GM18511 (cell line): ENCODE results near the gene TNS3.
"Not testable (repeated sequence)": the region's sequence is repeated elsewhere in the genome, so short reads cannot be mapped to it uniquely, and the experiment has no call there.

Experiments used
- ATAC-seq: cut with Tn5 transposase; IDR thresholded peaks from one replicate; pipeline ENCODE4 v1.9.1; 2021; ENCODE audit warnings: mild to moderate bottlenecking, moderate library complexity; ENCODE audit not compliant: unreplicated experiment

TNS3 gene

DNA sequence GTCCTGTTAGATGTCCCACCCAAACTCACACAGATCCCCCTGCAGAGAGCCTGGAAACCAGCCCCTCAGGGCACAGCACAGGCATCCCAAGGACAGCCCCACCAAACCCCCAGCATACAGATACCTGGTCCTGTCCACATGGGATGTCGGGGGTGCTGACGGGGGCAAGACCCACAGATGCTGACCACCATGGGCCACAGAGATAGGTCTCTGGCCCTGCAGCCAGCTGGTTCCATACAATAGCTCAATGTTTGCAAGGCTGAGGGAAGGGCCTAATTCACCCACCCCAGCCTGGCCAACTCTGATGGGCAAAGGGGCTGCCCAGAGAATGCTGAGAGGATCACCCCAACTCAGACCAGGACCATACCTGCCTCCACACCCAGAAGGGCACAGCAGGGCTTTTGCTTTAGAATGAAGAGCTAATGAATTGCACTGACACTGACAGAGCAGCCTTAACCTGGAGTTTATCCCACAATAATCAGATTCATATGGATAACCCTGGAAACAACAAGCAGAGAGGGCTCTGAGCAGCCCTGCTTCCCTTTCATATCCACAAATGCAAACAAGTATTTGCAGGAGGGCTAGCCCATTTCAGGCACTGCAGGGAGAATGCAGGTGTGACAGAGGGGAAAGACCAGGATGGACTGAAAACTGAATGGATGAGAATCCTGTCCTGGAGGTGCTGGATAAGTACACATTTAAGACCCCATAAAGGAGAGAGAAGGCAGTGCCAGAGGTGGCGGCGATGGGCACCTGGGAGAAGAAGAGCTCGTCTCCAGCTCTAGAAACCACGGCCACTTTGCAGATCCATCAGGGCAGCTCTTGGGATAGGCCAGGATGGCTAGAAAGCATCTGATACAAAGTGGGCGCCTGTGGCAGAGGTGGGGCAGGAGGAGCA is 126.7 kb downstream of the TNS3 start:
- ATAC-seq: no peak

DNA sequence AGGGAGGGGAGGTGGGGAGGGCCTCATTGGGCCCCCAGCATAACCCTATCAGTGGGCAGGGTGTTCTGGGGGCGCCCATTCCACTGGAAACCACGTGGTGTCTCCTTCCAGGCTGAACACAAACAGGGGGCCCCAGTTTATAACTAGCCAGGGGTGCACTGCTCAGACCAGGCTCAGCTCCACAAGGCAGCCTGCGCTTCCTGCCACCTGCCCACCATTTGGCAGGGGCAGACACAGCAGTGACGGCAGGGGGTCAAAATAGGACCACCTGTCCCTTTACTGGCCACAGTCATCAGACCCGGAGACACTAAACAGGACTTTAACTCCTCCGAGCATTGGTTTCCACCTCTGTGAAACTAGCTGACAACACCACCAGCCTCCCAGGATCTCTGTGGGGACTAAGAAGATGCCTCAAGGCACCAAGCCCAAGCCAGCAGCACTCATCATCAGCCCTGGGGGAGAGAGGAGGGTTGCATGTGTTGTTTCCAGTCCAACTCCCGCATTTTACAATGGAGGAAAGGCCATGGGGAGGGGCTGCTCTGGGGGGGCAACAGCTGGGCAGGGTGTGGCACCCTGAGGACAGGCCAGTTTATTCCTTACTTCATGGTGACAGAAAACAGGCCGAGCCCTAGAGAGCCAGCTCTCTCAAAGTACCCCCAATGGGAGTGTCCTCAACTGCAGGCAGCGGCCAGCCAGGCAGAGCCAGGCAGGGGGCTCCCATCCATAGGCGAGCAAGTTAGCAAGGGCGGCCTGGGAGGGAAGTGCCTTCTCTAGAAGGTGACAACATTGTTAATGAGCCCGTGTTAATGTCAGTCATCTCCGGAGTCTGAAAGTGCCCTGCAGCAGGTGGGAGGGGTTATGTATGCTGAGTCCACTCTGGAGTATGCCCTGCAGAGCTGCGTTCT is 127.6 kb downstream of the TNS3 start:
- no peak for ATAC-seq

DNA sequence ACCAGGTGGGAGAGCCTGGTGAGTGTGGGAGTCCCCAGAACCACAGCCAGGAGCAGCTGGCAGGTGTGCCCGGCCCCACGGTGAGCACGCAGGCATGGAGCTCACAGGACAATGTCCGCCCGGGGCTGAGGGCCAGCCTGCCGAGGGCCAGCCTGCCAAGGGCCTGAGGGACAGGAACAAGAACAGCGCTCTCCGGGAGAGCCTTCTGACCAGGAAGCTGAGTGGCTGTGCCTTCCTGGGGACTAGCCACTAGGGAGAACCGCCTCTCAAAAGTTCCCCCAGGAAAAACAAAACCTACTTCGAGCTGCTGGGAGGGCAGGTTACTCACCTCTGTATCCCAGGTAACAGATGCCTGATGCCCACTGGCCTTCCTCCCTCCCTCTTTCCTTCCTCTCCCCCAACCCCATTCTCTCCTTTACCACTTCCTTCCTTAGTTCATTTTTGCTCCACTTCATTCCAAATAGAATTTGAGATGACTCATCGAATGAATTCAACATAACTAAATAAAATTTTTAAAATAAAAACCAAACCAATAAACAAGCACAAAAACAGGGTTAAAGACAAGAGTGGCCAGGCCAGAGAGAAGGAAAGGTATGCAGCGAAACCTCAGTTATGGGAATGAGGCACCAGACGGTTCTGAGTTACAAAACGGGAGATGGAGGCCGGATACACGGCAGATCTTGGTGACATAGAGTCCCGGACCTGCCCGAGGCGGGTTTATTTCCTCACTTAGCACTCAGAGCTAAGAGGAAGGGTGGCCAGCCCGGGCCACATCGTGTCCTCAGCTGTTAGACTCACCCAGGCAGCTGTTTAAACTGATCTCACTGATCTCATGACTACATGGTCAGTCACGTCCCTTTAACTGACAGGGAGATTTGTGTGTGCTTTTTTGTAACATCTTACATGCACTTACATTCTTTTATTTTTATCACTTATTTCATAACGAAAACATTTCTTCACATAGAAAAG is 128.5 kb downstream of the TNS3 start:
- ATAC-seq: no peak

DNA sequence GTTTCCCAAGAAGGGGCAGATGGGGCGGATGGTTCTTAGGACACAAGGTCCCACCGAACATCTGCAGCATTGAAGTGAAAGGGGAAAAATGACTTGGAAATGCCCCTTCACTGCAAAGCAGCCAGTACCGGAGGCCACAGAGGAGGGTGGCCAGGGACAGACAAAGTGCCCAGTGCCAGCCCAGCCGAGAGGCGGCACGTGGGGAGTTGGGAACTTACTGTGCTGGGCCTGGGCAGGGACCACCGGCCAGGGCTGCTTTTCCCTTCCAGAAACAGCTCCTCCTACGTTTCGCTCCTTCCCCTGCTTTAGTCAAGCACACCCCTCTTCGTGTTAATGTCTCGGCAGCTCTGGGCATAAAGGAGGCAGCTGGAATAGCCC is 129.2 kb downstream of the TNS3 start:
- no peak for ATAC-seq

DNA sequence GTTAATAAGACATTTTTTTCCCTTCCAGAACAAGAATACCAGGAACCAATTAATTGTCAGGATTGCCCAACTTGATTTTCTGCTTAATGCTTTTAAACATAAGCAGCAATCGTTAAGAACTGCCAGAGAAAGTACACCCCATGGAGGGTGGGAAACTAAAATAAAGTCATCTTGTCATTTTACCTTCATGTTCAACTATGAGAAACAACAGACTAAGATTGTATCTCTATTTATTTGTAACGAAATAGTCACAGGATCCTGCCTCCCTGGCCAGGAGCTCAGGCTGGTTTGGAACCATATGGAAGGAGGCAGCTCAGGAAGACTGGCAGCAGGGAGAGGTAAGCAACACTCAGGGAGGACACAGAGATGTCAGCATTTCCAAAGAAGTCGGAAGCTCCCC is 129.6 kb downstream of the TNS3 start:
- ATAC-seq: no peak

DNA sequence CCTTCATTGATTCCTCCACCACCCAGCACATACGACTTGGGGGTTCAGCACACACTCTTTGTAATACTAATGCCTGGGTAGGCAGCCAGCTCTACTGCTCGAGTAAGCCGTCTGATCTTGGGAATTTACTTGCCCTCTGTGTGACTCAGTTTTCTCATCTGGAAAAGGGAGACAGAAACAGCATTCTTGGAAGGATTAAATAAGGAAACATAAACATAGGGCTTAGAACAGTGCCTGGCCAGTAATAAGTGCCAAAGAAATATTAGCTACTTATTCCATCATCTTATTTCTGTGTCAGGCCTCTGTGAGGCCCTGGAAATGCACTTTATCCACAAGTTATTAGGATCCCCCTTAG is 130.1 kb downstream of the TNS3 start:
- ATAC-seq: no peak

DNA sequence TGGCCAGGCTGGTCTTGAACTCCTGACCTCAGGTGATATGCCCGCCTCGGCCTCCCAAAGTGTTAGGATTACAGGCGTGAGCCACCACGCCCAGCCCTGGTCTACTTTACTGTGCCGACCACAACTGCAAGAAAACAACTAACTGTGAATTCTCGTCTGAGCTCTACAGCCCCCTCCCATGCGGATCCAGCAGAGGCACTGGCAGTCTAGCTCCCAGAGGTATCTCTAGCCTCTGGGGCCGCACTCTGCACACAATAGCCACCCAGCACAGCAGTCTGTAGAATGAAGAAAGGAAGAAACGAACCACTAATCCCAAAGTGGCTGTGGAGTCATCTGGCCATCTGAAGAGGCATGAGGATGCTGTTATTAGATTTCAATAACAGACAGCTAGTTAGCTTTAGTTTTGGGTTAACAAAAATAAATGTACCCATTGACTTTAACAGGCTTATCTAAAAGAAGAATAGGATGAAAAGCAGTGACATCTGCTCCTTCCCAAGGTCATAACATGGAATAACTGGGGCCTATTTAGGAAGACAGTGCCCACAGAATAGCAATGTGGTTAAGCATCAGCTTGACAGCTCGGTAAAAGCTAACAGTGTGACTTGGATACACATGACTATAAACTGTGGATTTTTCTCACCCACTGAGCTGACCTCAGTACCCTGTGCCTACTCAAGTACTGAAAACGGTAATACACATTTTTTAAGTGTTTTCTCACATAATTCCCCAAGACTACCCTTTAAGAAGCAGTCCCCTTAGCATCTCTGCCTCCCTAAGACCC is 131.9 kb downstream of the TNS3 start:
- no peak for ATAC-seq

DNA sequence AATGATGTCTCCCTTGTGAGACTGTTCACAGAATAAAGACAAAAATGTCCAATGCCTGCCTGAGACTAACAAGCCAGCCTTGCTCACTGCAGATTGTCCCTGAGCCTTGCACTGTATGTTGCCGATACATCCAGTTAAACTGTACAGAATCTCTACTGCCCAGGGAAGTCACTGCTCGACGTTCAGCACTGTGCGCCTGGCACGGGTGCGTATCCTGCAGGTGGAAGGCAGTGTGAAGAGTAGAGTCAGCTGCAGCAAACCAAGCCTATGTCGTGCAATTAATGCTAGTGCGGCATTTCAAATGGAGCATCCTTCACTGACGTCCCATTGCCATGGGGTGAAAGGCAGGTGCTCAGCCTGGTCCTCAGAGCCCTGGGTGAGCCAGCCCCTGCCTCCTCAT is 132.9 kb downstream of the TNS3 start:
- ATAC-seq: no peak

DNA sequence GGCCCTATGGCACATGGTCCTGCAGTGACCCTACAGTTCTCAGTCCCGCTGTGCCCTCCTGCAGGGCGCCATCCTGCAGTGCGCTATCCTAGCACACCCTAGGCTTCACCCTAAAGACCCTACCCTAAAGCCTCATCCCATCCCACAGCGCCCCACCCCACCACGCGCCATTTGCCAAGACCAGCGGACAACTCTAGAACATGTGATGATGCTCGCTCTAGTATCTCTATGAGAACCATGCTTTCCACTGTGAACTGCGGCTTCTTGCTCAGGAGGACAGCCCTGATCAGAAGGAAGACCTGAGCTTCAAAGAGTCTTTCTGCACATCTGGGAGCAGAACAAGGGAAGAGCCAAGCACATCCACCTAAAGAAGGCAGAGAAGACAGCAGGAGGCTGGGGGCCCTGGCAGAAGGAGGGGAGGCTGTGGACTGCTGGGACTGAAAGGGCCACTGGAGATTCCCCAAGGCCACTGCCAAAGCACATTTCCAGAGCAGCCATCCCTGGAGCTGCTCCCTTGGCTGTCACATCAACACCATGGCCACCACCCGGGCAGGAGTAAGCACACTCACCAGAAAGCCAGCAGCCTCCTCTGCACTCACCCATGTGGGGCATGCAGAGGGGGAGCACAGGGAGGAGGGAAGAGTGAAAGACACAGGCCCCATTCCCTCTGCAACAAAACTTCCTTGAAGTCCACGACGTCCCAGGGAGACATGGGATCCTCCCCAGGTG is 134.1 kb downstream of the TNS3 start:
- ATAC-seq: no peak

DNA sequence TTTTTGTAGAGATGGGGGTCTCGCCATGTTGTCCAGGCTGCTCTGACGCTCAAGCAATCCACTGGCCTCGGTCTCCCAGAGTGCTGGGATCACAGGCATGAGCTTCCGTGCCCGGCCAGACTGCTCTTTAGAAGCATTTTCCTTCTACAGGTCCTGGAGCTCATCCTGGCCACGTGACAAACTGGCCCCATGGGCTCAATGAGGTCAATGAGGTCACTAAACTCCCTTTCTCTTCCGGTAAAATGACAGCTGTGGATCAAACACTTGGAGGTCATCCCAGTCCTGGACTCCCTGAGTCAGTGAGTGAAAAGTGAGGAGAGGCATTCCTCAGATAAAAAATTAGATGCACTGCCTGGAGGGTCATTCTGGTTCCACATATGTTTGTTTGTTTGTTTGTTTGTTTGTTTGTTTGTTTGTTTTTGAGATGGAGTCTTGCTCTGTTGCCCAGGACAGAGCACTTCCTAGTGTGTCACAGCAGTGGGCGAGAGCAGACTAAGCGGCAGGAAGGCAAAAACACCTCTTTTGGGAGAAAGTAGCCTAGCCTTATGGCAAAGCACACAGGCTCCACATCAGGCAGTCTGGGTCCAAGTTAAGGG is 134.9 kb downstream of the TNS3 start:
- ATAC-seq: no peak

DNA sequence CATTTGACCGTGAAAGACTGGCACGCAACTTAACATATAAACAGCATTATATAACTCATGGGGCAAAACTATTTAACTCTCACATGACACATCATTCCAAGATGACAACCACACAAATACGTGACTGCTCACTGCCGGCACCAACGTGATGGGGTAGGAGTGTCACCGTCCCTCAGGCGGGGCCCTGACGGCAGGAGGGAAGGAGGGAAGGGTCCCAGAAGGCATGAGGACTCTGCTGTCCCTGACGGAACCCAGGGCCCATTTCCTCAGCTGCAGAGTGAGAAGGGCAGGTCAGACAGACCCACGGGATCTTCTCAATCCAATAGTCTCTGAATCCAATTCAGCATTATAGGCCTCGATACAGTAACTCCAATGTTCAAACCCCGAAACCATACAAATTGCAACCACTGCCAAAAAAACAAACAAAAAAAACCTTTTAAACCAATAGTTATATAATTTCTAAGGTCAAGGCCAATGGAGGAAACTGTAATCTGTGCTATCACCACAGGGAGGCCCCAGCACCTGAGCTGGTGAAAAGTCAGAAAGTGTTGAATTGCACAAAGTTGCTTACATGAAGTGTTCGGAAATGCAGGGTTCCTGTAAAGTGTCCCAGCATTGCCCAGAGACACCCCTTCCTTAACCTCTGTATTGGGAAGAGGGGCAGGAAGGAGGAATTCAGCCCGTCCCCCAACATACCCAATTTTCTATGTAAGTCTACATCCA is 137.4 kb downstream of the TNS3 start:
- ATAC-seq: no peak

DNA sequence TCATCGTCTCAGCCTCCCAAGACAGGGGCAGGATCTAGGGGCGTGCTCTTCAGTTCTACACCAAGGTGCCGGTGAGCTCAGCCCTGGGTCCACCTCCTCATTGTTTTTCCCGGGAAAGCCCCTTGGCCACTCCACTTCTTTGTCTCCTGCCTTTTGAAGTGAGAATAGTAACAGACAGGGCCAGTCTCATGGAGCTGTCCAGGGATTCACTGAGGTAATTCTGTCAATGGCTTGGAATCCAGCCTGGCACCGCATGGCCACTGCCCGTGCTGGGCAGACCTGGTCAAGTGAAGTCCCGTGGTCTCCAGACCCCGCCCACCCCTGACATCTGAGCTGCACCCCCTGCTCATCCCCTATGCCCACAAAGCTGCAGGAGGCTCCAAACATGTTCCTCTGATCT is 138.9 kb downstream of the TNS3 start:
- ATAC-seq: no peak

DNA sequence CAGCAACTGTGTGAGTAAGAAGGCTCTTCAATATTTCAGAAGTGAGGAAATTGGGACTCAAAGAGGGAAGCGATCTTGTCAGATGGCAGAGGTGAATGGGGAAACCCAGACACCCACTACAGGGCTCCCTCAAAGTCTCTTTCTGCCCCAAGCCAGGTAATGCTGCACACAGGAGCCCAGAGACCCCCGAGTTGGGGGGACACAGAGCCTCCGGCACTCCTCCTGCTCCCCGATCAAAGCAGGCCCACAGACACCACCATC is 139.4 kb downstream of the TNS3 start:
- no peak for ATAC-seq

DNA sequence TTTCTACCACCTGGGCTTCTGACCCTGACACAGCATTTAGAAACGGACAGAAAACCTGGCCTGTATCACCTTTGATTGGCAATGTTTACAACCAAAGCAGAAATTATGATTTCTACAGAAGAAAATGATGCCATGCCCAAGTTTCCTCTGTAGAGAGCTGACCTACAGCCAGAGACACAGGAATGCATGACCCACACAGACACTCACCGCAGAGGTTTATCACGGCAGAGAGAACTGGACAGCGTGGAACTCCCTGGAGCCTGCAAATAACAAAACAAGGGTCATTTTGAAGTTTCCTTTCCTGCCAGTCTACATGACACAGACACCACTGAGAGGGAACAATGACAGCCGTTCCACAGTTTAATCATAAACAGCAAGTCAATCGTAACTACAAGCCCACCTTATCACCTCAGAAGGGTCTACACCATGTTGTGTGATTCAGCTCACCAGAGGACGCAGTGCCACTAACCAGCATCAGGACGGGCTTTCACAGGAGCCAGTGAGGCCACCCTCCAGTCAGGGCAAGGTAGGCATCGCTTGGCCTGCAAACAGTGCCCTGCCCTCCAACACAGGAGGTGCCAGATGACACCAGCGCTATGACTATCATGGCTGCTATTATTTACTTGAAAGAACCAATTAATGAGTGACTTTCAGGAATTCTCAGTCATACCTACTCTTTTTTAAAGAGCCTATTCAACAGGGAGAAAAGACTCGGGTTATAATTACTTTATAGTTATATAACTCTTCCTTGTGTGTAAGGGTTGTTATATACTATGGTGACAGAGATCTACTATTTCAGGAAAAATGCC is 139.9 kb downstream of the TNS3 start:
- ATAC-seq: no peak

DNA sequence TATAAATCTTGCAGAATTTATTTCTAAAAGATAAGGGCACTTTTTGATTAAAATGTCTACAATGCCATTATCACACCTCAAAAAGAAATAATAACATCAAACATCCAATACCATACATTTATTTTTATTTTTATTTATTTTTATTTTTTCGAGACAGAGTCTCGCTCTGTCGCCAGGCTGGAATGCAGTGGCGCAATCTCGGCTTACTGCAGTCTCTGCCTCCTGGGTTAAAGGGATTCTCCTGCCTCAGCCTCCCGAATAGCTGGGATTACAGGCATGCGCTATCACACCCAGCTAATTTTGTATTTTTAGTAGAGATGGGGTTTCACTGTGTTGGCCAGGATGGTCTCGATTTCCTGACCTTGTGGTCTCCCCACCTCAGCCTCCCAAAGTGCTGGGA is 140.9 kb downstream of the TNS3 start:
- not testable (repeated sequence) for ATAC-seq

DNA sequence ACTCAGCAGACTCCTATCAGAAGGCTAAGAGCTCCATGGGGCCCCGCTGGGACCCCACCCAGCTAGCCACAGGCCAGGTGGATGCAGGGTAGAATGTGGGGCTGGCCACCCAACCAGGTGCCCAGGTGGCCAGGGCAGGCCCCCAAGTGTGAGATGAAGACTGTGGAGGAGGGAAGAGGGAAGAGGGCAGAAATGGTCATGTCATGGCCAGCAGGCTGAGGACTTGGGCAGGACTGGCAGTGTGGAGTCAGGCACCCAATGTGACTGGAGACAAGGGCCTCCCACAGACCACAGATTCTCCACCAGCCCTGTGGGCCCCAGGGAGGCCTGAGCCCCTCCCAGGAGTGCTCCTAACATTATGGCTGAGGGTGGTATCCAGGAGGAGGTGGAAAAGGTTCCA is 141.6 kb downstream of the TNS3 start:
- ATAC-seq: no peak

DNA sequence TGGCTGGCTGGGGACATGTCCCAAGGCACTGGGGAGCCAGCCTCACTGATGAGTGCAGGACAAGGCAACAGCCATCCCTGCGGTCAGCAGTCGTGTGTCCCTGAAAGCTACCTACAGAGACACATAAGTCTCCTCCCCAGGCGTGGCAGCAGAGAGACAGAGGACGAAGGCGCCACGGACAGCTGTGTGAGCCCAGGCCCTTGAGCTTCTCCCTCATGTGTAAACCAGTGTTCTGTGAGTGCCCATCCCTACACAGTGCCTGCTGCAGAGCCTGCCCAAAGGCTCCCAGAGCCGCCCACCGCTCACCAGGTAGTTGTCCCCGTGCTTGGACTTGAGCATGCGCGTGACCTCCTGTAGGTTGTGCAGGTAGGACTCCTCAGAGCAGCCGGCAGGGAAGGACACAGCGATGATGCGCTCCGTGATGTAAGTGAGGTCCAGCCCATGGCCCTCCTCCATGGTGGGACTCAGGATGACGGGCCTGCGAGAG is 142.7 kb downstream of the TNS3 start:
- no peak for ATAC-seq
